Fibroblast of peridontal ligament (primary cell): Measurements from ENCODE around the gene IFNLR1.

Source experiments
- DNase-seq: peaks from one replicate; pipeline ENCODE4 v3.0.0-alpha.2; 2010; ENCODE audit errors: extremely low read depth

IFNLR1 gene

GRCh38 chr1:24205345-24206082, 18.4 kb upstream of the IFNLR1 start:
- no peak for DNase-seq

- DNase-seq: no peak
Observed at GRCh38 chr1:24204116-24204515, 17.0 kb upstream of the IFNLR1 start.

- no peak for DNase-seq
Observed at GRCh38 chr1:24203404-24203803, 16.3 kb upstream of the IFNLR1 start.

- no peak for DNase-seq
Observed at GRCh38 chr1:24202987-24203386, 15.9 kb upstream of the IFNLR1 start.

- DNase-seq: no peak
Observed at GRCh38 chr1:24202556-24202955, 15.5 kb upstream of the IFNLR1 start.

GRCh38 chr1:24201941-24202440, 14.9 kb upstream of the IFNLR1 start:
- DNase-seq: peak; percentile 93

- DNase-seq: peak; percentile 65
Observed at GRCh38 chr1:24199291-24199900, 12.3 kb upstream of the IFNLR1 start.

- DNase-seq: no peak
Observed at GRCh38 chr1:24198766-24199165, 11.7 kb upstream of the IFNLR1 start.

GRCh38 chr1:24195874-24196273, 8.8 kb upstream of the IFNLR1 start:
- no peak for DNase-seq

- DNase-seq: no peak
Observed at GRCh38 chr1:24195136-24195535, 8.0 kb upstream of the IFNLR1 start.

GRCh38 chr1:24193046-24193445, 6.0 kb upstream of the IFNLR1 start:
- DNase-seq: peak; percentile 9

GRCh38 chr1:24191860-24192259, 4.8 kb upstream of the IFNLR1 start:
- DNase-seq: peak; percentile 17

- DNase-seq: no peak
Observed at GRCh38 chr1:24190983-24191461, 3.9 kb upstream of the IFNLR1 start.

GRCh38 chr1:24189528-24189927, 2.4 kb upstream of the IFNLR1 start:
- DNase-seq: no peak

- DNase-seq: no peak
Observed at GRCh38 chr1:24186711-24186992, 437 bp downstream of the IFNLR1 start.

- no peak for DNase-seq
Observed at GRCh38 chr1:24186031-24186710, 918 bp downstream of the IFNLR1 start.

GRCh38 chr1:24185076-24185475, 2.0 kb downstream of the IFNLR1 start:
- DNase-seq: no peak

GRCh38 chr1:24182061-24182460, 5.0 kb downstream of the IFNLR1 start:
- DNase-seq: no peak

- no peak for DNase-seq
Observed at GRCh38 chr1:24181619-24182018, 5.5 kb downstream of the IFNLR1 start.

GRCh38 chr1:24180676-24181075, 6.4 kb downstream of the IFNLR1 start:
- no peak for DNase-seq

GRCh38 chr1:24179251-24179840, 7.7 kb downstream of the IFNLR1 start:
- DNase-seq: no peak

- no peak for DNase-seq
Observed at GRCh38 chr1:24178407-24178806, 8.7 kb downstream of the IFNLR1 start.

- DNase-seq: no peak
Observed at GRCh38 chr1:24177161-24177560, 9.9 kb downstream of the IFNLR1 start.
